K562 (cell line): Measurements from ENCODE around the gene PPP2R1B. TPM values are rescaled to one million over a fixed set of nuclear protein-coding genes. Genes with fewer than 3 reads are reported as not detected.

Experiments
- RCOR1 ChIP-seq, 2 experiments: IDR thresholded peaks; 2 replicates each; pipeline ENCODE4 v1.6.1; 2012; ENCODE audit warnings: low read depth in 2 of 2, low read length in 2 of 2, borderline replicate concordance in 1 of 2, improper control_type of control experiment in 1 of 2
- TSC22D4 ChIP-seq: fragments of 450-650 bp; IDR thresholded peaks from 2 replicates; pipeline ENCODE4 v1.6.1; 2016; ENCODE audit warnings: missing genetic modification characterization, missing biosample characterization, control low read depth
- ZBTB40 ChIP-seq, 2 experiments: fragments of 450-650 bp in 1 of 2; sonication (generic) in 1 of 2; formaldehyde crosslinking in 1 of 2; IDR thresholded peaks; 2 replicates each; pipeline versions ENCODE4 v1.7.1 to v1.9.0; 2016 to 2022; ENCODE audit warnings: inconsistent platforms in 1 of 2, mild to moderate bottlenecking in 1 of 2, missing genetic modification reagents in 1 of 2
- polyA plus RNA-seq, 8 experiments: library from polyadenylated mRNA; depleted of rRNA in 4 of 8; stranded (reverse) in 5 of 8; unstranded in 3 of 8; fragments of >200 nt; fragmentation: Nextera tagmentation in 2 of 8; fragmentation: Illumina TruSeq in 1 of 8; extraction: Ambion mirVana in 2 of 8; extraction: Trizol in 1 of 8; gene quantifications; 2 replicates each; pipeline versions ENCODE4 v1.2.1 to v1.2.3, GENCODE V29; 2011 to 2014; ENCODE audit warnings: inconsistent platforms in 1 of 8, missing spikeins in 1 of 8
- total RNA-seq, 7 experiments: library from RNA; depleted of rRNA in 6 of 7; stranded (reverse); fragments of >200 nt in 6 of 7; fragmentation: Illumina TruSeq in 2 of 7; extraction: Trizol in 2 of 7; gene quantifications; 2 replicates each; pipeline versions ENCODE4 v1.2.1 to v1.2.3, GENCODE V29; 2011 to 2021; ENCODE audit warnings: low replicate concordance in 1 of 7

The PPP2R1B gene
- total and polyA plus RNA-seq, 9 of the 15 experiments (the other 6 are each of a cell fraction or from before 2014, with no cell fraction given): 24.6 to 68.5 (median 39.8) TPM

GRCh38 chr11:111811445-111811844 lies 45.3 kb upstream of the PPP2R1B start (continued):
- TF ChIP-seq ZBTB40 (IDR thresholded peaks at IDR 0.05) (no peak), ZBTB40 (CRISPR knock-in tag; IDR thresholded peaks at IDR 0.05) (no peak), RCOR1 (IDR thresholded peaks at IDR 0.05; ENCODE audit: borderline replicate concordance in 1 of 2, low read depth in 2 of 2, low read length in 2 of 2) (no peak), TSC22D4 (tag) (no peak)
